ENCODE measurements around the gene ADM.

Gene ADM

DNA sequence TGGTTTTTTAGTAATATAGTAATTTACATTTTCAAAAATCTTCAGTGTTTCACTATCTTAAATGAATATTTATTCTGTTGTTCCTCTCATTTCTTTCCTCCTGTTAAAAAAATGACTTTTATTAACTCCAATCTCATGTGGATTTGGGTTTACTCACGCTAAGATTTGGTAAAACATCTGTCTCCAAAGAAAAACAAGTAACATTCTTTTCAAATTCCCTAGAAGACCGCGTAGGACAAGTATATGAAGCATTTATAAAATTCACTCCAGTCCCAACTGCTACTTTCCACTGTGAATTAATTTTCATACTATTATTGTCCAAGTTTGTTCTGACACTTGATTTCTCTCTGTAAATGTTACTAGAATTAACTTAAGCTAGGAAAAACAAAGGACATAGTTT, 37.1 kb upstream of the ADM start:
- TF ChIP-seq, protein P1, sequence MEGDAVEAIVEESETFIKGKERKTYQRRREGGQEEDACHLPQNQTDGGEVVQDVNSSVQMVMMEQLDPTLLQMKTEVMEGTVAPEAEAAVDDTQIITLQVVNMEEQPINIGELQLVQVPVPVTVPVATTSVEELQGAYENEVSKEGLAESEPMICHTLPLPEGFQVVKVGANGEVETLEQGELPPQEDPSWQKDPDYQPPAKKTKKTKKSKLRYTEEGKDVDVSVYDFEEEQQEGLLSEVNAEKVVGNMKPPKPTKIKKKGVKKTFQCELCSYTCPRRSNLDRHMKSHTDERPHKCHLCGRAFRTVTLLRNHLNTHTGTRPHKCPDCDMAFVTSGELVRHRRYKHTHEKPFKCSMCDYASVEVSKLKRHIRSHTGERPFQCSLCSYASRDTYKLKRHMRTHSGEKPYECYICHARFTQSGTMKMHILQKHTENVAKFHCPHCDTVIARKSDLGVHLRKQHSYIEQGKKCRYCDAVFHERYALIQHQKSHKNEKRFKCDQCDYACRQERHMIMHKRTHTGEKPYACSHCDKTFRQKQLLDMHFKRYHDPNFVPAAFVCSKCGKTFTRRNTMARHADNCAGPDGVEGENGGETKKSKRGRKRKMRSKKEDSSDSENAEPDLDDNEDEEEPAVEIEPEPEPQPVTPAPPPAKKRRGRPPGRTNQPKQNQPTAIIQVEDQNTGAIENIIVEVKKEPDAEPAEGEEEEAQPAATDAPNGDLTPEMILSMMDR (conservative IDR thresholded peaks at IDR 0.05; ENCODE audit: control insufficient read depth, insufficient read depth, low read depth, low read length), result no peak
- DNase-seq (ENCODE audit: low read depth), result no peak
- no peak overlapping the region for H3K4me3 ChIP-seq (ENCODE audit: control insufficient read depth, low read depth, low read length)

DNA sequence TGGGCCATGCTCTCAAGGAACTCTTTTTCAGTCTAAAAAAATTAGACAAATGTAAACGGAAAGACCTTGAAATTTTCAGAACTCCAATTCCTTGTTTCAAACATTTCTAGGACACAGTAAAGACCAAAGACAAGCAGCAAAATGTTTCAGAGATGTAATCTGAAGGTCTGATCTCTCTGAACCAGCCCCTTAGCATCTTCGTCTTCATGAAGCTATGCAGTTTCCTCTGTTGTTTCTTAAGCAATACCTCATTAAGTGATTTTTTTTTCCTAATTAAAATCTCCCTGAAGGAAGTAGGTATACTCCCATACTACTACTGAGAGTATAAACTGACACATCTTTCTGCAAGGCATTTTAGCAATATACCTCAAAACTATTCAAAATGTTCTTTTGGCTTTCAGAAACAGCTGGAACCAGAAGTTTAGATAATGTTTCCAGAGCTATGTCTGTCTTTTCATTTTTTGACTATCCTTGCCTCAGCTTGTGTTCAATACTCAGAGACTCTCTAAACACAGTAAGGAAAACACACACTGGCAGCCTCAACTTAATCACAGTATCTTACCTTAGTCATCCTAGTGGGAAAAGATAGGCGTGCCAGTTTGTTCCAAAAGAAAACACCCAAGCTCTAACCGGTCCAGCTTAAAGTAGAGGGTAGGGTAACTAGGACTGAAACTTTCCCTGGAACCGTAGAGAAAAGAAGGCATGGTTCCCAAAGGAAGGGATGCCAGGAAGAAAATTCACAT, 36.0 kb upstream of the ADM start:
- peak; percentile 33 for DNase-seq (ENCODE audit: low read depth)
- TF ChIP-seq, protein P1 (conservative IDR thresholded peaks at IDR 0.05; ENCODE audit: control insufficient read depth, insufficient read depth, low read depth, low read length), result no peak
- H3K4me3 ChIP-seq (ENCODE audit: control insufficient read depth, low read depth, low read length), result no peak overlapping the region

DNA sequence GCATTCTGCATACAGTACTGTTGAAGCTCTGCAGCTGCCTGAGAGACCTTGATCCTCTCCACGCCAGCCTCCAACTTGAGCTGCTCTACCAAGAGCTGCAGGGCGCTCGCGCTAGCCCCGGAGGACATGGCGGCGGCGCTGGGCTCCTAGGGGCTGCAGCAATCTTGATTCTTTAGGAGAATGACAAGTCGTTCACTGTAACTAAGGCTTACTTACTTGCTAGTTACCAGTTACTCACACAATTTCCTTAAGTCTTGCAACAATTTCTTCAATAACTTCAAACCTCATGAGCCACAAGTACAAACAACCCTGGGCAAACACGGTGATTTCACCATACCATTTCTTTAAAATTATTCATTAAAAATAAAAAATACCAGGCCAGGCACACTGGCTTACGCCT, 32.7 kb upstream of the ADM start:
- no peak for DNase-seq (ENCODE audit: low read depth)
- TF ChIP-seq, protein P1 (conservative IDR thresholded peaks at IDR 0.05; ENCODE audit: control insufficient read depth, insufficient read depth, low read depth, low read length), result no peak
- H3K4me3 ChIP-seq (ENCODE audit: control insufficient read depth, low read depth, low read length), result no peak overlapping the region

DNA sequence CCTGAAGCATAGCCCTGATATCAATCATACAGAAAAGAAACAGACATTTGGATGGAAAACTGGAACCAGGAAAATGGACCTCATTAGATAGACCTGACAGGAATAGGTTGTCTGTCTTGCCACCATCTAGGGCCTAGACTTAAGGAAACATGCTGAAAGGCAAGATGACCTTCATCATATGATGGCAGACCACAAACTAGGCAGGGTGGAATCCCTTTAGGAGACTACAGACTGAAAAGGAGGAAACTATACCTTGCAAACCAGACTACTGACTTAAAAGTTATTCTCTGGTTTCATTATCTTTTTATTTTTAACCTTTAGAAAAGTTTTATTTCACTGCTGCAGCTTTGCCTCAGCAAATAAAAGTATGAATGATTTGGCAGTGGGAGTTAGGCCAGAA, 31.1 kb upstream of the ADM start:
- DNase-seq (ENCODE audit: low read depth), result no peak
- TF ChIP-seq, protein P1 (conservative IDR thresholded peaks at IDR 0.05; ENCODE audit: control insufficient read depth, insufficient read depth, low read depth, low read length), result no peak
- H3K4me3 ChIP-seq (ENCODE audit: control insufficient read depth, low read depth, low read length), result no peak overlapping the region

DNA sequence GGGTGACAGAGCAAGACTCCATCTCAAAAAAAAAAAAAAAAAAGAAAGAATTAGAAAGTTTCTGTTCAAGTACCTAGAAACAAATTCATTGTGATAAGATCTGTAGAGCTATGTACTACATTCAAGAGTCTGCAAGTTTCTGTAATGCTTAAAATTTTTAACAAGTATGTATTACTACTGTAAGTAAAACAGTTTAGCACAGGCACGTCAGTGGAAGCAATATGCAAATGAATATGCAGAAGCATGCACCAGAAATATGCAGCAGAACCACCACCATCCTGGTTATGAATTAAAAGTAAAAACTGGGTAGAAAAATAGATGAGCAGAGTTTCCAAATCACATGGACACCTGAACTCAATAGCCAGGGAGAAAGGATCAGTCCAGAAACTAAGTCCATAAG, 30.1 kb upstream of the ADM start:
- TF ChIP-seq, protein P1 (conservative IDR thresholded peaks at IDR 0.05; ENCODE audit: control insufficient read depth, insufficient read depth, low read depth, low read length), result no peak
- DNase-seq (ENCODE audit: low read depth), result no peak
- H3K4me3 ChIP-seq (ENCODE audit: control insufficient read depth, low read depth, low read length), result no peak overlapping the region

DNA sequence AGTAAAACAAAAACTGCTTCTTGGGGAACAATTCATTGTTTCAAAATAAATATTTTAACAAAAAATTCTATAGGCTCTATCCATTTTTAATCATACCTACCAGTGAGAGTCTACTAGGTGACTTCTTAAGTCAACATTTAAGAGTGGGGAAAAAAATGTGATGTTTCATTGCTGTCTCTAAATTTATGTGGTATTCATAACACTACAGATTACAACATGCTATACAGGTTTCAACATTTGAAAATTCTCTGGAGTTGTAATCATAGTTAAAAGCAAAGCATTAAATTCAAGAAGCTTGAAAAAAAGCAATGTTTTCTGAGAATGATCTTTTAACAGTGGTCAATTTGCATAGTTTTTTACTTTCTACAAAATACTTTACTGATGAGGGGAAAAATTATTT, 29.2 kb upstream of the ADM start:
- DNase-seq (ENCODE audit: low read depth), result peak; percentile 28
- TF ChIP-seq, protein P1 (conservative IDR thresholded peaks at IDR 0.05; ENCODE audit: control insufficient read depth, insufficient read depth, low read depth, low read length), result no peak
- H3K4me3 ChIP-seq (ENCODE audit: control insufficient read depth, low read depth, low read length), result no peak overlapping the region
